ENCODE results near the gene SLAMF7. TPM values are rescaled to one million over a fixed set of nuclear protein-coding genes. Genes with fewer than 3 reads are reported as not detected.

The SLAMF7 gene
- total RNA-seq, 3 donors from 2014 or later (not counting 1 experiment from before 2014, with no cell fraction given), result 191 to 301 (median 227) TPM

GRCh38 chr1:160747717-160748116 is 8.7 kb downstream of the SLAMF7 start:
- ATAC-seq (no peak), DNase-seq (no peak)
- intact Hi-C loops (cut with micrococcal nuclease), result loop anchor here (10.0 kb wide), 1 partner anchor 313 kb away; no protein-coding TSS in a partner anchor
- Histone ChIP-seq H3K27me3 (ENCODE audit: control insufficient read depth, insufficient read depth, low read length) (no peaks in the 10 kb centered on the region), H3K27ac (ENCODE audit: low read length) (peak overlapping the region; percentile 23), H3K4me3 (ENCODE audit: low read length) (no peak overlapping the region), H3K4me1 (ENCODE audit: control insufficient read depth, insufficient read depth, low read length) (peaks cover 72% of the 10 kb centered on the region), H3K36me3 (ENCODE audit: control insufficient read depth, insufficient read depth, low read length) (peaks cover 56% of the 10 kb centered on the region), H3K9me3 (ENCODE audit: control insufficient read depth, insufficient read depth, low read length) (no peaks in the 10 kb centered on the region)
- Mint-ChIP-seq H3K27me3 (ENCODE audit: low read depth in 2 of 2) (no peaks in the 10 kb centered on the region), H3K4me3 (peak overlapping the region; percentile 68), H3K9me3 (no peaks in the 10 kb centered on the region), H3K4me1 (peaks cover 98 to 99% of the 10 kb centered on the region in 2 donors), H3K36me3 (peaks cover 51% of the 10 kb centered on the region), H3K27ac (peak overlapping the region; percentile 88 to 96)
- TF ChIP-seq, protein P1, sequence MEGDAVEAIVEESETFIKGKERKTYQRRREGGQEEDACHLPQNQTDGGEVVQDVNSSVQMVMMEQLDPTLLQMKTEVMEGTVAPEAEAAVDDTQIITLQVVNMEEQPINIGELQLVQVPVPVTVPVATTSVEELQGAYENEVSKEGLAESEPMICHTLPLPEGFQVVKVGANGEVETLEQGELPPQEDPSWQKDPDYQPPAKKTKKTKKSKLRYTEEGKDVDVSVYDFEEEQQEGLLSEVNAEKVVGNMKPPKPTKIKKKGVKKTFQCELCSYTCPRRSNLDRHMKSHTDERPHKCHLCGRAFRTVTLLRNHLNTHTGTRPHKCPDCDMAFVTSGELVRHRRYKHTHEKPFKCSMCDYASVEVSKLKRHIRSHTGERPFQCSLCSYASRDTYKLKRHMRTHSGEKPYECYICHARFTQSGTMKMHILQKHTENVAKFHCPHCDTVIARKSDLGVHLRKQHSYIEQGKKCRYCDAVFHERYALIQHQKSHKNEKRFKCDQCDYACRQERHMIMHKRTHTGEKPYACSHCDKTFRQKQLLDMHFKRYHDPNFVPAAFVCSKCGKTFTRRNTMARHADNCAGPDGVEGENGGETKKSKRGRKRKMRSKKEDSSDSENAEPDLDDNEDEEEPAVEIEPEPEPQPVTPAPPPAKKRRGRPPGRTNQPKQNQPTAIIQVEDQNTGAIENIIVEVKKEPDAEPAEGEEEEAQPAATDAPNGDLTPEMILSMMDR (IDR thresholded peaks at IDR 0.05), result no peak

GRCh38 chr1:160748181-160748877 is 9.3 kb downstream of the SLAMF7 start:
- WGBS (ENCODE audit: insufficient coverage), result 96% methylated on average over 9 of the region's 10 CpGs
- H3K4me1 ChIP-seq (ENCODE audit: control insufficient read depth, insufficient read depth, low read length), result peaks cover 66% of the 10 kb centered on the region
- peak overlapping the region; percentile 23 for H3K27ac ChIP-seq (ENCODE audit: low read length)
- peaks cover 55% of the 10 kb centered on the region for H3K36me3 ChIP-seq (ENCODE audit: control insufficient read depth, insufficient read depth, low read length)
- ATAC-seq, result no peak
- TF ChIP-seq, protein P1 (IDR thresholded peaks at IDR 0.05), result no peak
- H3K36me3 Mint-ChIP-seq, result peaks cover 57% of the 10 kb centered on the region
- no peak overlapping the region for H3K4me3 ChIP-seq (ENCODE audit: low read length)
- peak overlapping the region; percentile 88 to 96 for H3K27ac Mint-ChIP-seq
- no peaks in the 10 kb centered on the region for H3K27me3 Mint-ChIP-seq (ENCODE audit: low read depth in 2 of 2)
- H3K4me1 Mint-ChIP-seq, result peaks cover 98 to 99% of the 10 kb centered on the region in 2 donors
- intact Hi-C loops (cut with micrococcal nuclease), result loop anchor here (10.0 kb wide), 1 partner anchor 314 kb away; no protein-coding TSS in a partner anchor
- H3K27me3 ChIP-seq (ENCODE audit: control insufficient read depth, insufficient read depth, low read length), result no peaks in the 10 kb centered on the region
- H3K4me3 Mint-ChIP-seq, result peak overlapping the region; percentile 68
- no peaks in the 10 kb centered on the region for H3K9me3 ChIP-seq (ENCODE audit: control insufficient read depth, insufficient read depth, low read length)
- DNase-seq, result peak in 1 of 2 donors; percentile 34
- no peaks in the 10 kb centered on the region for H3K9me3 Mint-ChIP-seq

GRCh38 chr1:160748878-160749269 is 9.8 kb downstream of the SLAMF7 start:
- intact Hi-C loops (cut with micrococcal nuclease), result loop anchor here (10.0 kb wide), 1 partner anchor 314 kb away; no protein-coding TSS in a partner anchor
- H3K4me1 Mint-ChIP-seq, result peaks cover 98 to 99% of the 10 kb centered on the region in 2 donors
- no peaks in the 10 kb centered on the region for H3K27me3 ChIP-seq (ENCODE audit: control insufficient read depth, insufficient read depth, low read length)
- H3K36me3 ChIP-seq (ENCODE audit: control insufficient read depth, insufficient read depth, low read length), result peaks cover 56% of the 10 kb centered on the region
- H3K9me3 Mint-ChIP-seq, result no peaks in the 10 kb centered on the region
- no peaks in the 10 kb centered on the region for H3K27me3 Mint-ChIP-seq (ENCODE audit: low read depth in 2 of 2)
- no peak overlapping the region for H3K4me3 ChIP-seq (ENCODE audit: low read length)
- H3K4me1 ChIP-seq (ENCODE audit: control insufficient read depth, insufficient read depth, low read length), result peaks cover 66% of the 10 kb centered on the region
- TF ChIP-seq, protein P1 (IDR thresholded peaks at IDR 0.05), result no peak
- no peak for DNase-seq
- ATAC-seq, result no peak
- peak overlapping the region; percentile 68 for H3K4me3 Mint-ChIP-seq
- no peak overlapping the region for H3K27ac ChIP-seq (ENCODE audit: low read length)
- peak overlapping the region; percentile 88 to 96 for H3K27ac Mint-ChIP-seq
- WGBS (ENCODE audit: insufficient coverage), result no CpG with 5 or more reads among the region's 1 CpG
- peaks cover 59% of the 10 kb centered on the region for H3K36me3 Mint-ChIP-seq
- H3K9me3 ChIP-seq (ENCODE audit: control insufficient read depth, insufficient read depth, low read length), result no peaks in the 10 kb centered on the region

All from natural killer cell (primary cell).